ENCODE measurements around the gene ANKHD1.

Gene ANKHD1

GRCh38 chr5:140497897-140498296, 96.3 kb downstream of the ANKHD1 start:
- H3K9me3 ChIP-seq (ENCODE audit: severe bottlenecking) = no peaks in the 10 kb centered on the region
- H3K4me3 ChIP-seq (ENCODE audit: severe bottlenecking) = no peak overlapping the region
- no peak for DNase-seq (ENCODE audit: low spot score)
- peaks cover 74% of the 10 kb centered on the region for H3K36me3 ChIP-seq (ENCODE audit: low read depth)
- no peak for TF ChIP-seq CTCF (IDR thresholded peaks at IDR 0.05; ENCODE audit: poor library complexity, severe bottlenecking)
- H3K27ac ChIP-seq (ENCODE audit: poor library complexity, severe bottlenecking) = no peak overlapping the region
- ATAC-seq (ENCODE audit: low read depth) = peak; percentile 21; the same call in 1 of the 3 replicates
- H3K27me3 ChIP-seq (ENCODE audit: insufficient read depth, poor library complexity, severe bottlenecking) = no peaks in the 10 kb centered on the region
- H3K4me1 ChIP-seq (ENCODE audit: insufficient read depth, poor library complexity, severe bottlenecking) = no peaks in the 10 kb centered on the region

DNA sequence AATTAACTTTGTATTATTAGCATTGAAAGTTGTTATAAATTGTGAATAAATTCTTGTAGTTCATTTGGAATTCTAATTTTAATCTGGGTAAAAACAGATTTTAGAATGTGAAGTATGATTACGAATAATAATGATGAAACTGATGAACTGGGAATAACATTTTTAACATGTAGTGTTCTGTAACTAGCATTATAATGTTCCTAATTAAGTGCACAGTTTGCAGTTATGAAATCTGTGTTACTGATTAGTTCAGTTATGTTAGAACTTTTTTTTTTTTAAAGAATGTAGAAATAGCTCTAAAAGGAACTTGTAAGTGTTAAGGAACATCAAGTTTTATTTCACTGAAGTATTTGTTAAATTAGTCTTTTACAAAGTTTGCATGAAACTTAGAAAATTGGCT, 97.0 kb downstream of the ANKHD1 start:
- TF ChIP-seq CTCF (IDR thresholded peaks at IDR 0.05; ENCODE audit: poor library complexity, severe bottlenecking) = no peak
- DNase-seq (ENCODE audit: low spot score) (no peak), ATAC-seq (ENCODE audit: low read depth) (no peak)
- Histone ChIP-seq H3K27ac (ENCODE audit: poor library complexity, severe bottlenecking) (no peak overlapping the region), H3K27me3 (ENCODE audit: insufficient read depth, poor library complexity, severe bottlenecking) (no peaks in the 10 kb centered on the region), H3K9me3 (ENCODE audit: severe bottlenecking) (no peaks in the 10 kb centered on the region), H3K4me1 (ENCODE audit: insufficient read depth, poor library complexity, severe bottlenecking) (no peaks in the 10 kb centered on the region), H3K36me3 (ENCODE audit: low read depth) (peaks cover 71% of the 10 kb centered on the region), H3K4me3 (ENCODE audit: severe bottlenecking) (no peak overlapping the region)

GRCh38 chr5:140502834-140503233, 101.2 kb downstream of the ANKHD1 start:
- Histone ChIP-seq H3K27ac (ENCODE audit: poor library complexity, severe bottlenecking) (no peak overlapping the region), H3K4me3 (ENCODE audit: severe bottlenecking) (no peak overlapping the region), H3K36me3 (ENCODE audit: low read depth) (peaks cover 75% of the 10 kb centered on the region), H3K4me1 (ENCODE audit: insufficient read depth, poor library complexity, severe bottlenecking) (no peaks in the 10 kb centered on the region), H3K9me3 (ENCODE audit: severe bottlenecking) (no peaks in the 10 kb centered on the region), H3K27me3 (ENCODE audit: insufficient read depth, poor library complexity, severe bottlenecking) (no peaks in the 10 kb centered on the region)
- TF ChIP-seq CTCF (IDR thresholded peaks at IDR 0.05; ENCODE audit: poor library complexity, severe bottlenecking) = no peak
- DNase-seq (ENCODE audit: low spot score) (no peak), ATAC-seq (ENCODE audit: low read depth) (no peak)

DNA sequence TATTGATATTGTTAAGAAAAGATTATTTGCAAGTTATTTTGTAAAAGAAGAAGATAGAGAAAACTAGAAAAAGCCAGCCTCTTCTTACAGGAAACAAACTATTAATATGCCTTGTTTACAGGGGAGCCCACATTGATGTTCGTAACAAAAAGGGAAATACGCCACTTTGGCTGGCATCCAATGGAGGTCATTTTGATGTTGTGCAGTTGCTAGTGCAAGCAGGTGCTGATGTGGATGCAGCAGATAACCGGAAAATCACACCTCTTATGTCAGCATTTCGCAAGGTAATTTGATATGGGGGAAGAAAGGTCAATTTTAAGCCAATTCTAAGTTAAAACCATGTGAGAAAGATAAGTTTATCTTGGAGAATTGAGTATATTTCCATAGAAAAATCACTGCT, 108.3 kb downstream of the ANKHD1 start:
- Histone ChIP-seq H3K36me3 (ENCODE audit: low read depth) (peaks cover 98% of the 10 kb centered on the region), H3K4me1 (ENCODE audit: insufficient read depth, poor library complexity, severe bottlenecking) (no peaks in the 10 kb centered on the region), H3K27ac (ENCODE audit: poor library complexity, severe bottlenecking) (no peak overlapping the region), H3K4me3 (ENCODE audit: severe bottlenecking) (no peak overlapping the region), H3K9me3 (ENCODE audit: severe bottlenecking) (no peaks in the 10 kb centered on the region), H3K27me3 (ENCODE audit: insufficient read depth, poor library complexity, severe bottlenecking) (no peaks in the 10 kb centered on the region)
- DNase-seq (ENCODE audit: low spot score) (no peak), ATAC-seq (ENCODE audit: low read depth) (no peak)
- TF ChIP-seq CTCF (IDR thresholded peaks at IDR 0.05; ENCODE audit: poor library complexity, severe bottlenecking) = no peak

DNA sequence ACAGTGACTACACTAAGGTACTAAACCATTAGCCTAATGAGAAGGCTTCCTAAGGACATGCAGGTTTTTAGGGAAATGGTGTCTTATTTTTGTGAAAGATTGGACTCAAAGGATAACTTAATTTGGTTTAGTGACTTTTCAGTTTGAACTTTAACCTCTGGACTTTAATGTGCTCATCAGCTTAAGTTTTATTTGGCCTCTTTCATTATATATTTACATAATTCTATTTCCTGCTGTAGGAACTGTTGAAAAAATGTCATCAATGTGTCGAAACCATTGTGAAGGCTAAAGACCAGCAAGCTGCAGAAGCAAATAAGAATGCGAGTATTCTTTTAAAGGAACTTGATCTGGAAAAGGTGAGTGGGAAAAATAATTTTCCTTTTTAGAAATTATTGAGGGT, 111.5 kb downstream of the ANKHD1 start:
- Histone ChIP-seq H3K4me3 (ENCODE audit: severe bottlenecking) (no peak overlapping the region), H3K27ac (ENCODE audit: poor library complexity, severe bottlenecking) (no peak overlapping the region), H3K27me3 (ENCODE audit: insufficient read depth, poor library complexity, severe bottlenecking) (no peaks in the 10 kb centered on the region), H3K36me3 (ENCODE audit: low read depth) (peaks cover 78% of the 10 kb centered on the region), H3K4me1 (ENCODE audit: insufficient read depth, poor library complexity, severe bottlenecking) (no peaks in the 10 kb centered on the region), H3K9me3 (ENCODE audit: severe bottlenecking) (no peaks in the 10 kb centered on the region)
- ATAC-seq (ENCODE audit: low read depth) = no peak
- no peak for DNase-seq (ENCODE audit: low spot score)
- TF ChIP-seq CTCF (IDR thresholded peaks at IDR 0.05; ENCODE audit: poor library complexity, severe bottlenecking) = no peak
